HG02759 (cell line): ENCODE measurements around the gene FAM181A.
A peak's percentile ranks its signal among the peaks of the same experiment; 100 is the strongest.

Experiments used
- ATAC-seq: cut with Tn5 transposase; IDR thresholded peaks from one replicate; pipeline ENCODE4 v1.9.1; 2021; ENCODE audit warnings: mild to moderate bottlenecking, moderate library complexity; ENCODE audit not compliant: unreplicated experiment

The FAM181A gene

GRCh38 chr14:93947282-93947681 is 20.1 kb downstream of the FAM181A start:
- ATAC-seq: no peak

DNA sequence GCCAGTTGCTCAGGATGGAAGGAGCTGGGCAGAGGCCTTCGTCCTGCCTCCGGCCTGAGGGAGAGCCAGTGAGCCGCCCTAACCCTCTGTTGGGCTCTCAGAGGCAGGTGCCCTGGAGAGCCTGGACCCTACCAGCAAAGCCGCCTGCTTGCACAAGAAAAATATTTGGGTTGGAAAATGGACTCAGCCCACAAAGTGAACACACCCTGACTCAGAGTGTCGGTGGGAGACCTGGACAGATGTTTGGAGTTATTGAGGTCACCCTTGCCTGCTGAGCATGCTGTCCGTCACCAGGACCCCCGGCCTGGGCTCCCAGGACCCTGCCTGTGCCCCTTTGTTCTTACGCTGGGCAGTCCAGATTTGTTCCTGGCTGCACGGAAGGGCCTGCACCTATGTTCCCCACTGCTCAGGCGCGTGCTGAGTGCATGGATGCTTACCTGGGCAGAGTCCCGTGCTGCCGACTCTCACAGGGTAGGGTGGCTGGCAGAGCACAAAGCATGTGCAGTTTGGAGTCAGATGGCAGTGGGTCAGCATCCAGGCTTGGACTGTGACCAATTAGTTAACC is 22.4 kb downstream of the FAM181A start:
- ATAC-seq: no peak

DNA sequence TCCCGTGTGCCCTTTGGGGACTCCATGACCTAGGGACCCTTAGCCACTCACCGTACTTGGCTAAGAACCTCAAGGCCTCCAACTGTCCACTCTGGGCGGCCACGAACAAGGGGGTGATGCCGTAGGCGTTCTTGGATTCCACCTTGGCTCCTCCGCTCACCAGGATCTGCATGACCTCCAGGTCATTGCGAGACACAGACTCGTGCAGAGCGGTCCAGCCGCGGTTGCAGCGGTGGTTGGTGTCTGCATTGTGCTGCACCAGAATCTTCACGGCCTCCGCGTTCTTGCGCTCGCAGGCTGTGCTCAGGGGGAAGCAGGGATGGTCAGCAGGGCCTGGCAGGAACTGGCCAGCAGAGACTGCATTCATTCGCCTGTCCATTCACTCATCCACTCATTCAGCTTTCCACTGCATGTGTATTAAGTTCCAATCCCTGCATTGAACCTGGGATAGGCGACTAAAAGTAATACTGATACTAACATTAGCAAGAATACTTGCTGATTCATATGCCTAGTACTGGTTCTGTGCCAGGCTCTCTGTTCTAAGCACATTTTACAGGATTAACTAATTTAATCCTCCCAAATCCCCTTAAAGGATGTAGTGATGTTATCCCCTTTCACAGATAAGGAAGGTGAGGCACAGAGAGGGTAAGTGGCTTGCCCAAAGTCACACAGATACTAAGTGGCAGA is 23.9 kb downstream of the FAM181A start:
- no peak for ATAC-seq

- ATAC-seq: no peak
Measured at GRCh38 chr14:93951635-93952540, 24.7 kb downstream of the FAM181A start.

- ATAC-seq: no peak
Measured at GRCh38 chr14:93952829-93953228, 25.7 kb downstream of the FAM181A start.

DNA sequence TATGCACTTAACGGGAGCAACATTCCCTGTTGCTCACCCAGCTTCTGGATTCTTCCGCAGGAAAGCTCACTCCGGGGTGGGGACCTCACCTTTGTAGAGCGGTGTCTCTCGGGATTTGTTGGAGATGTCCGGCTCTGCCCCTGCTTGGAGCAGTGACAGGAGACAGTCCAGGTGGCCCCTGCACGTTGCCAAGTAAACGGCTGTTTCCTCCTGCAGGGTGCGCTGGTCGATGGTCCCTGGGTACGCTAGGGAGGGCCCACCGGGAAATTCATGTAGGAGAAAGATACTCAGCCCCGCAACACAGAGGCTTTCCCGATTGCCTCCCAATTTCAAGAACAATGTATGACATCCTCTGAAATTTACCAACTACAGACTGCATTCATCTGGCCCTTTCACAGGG is 26.1 kb downstream of the FAM181A start:
- no peak for ATAC-seq

DNA sequence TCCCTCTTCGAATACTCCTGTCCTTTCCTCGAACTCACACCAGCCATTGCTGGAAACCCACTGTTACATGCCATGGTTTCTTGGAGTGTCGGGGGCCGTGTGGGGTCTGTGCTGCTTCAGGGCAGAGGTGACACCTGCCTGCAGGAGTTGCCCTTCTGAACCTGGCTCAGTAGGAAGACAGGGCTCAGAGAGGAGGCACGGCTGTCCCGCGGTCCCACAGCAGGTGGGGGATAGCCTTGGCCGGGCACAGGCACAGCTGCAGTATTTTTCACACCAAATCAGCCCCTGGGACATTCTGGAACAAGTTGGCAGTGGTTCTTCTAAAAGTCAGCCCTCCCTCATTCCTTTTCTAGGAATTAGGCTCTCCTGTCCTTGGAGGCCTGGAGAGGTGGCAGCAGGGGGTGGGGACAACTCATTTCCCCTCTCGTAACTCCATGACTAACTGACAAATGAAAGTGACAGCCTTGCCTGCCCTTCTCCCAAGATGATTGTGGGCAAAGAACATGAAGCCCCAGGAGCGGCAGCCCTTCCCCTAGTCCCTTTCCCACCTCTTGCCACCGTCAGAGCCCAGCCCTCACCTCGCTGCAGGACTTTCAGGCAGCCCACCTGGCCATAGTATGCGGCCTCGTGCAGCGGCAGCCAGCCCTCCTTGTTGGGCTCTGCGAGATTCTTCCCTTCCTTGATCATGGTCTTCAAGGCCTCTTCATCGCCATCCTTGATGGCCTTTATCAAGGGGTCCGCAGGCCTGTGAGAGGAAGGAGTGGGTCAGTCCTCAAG is 26.8 kb downstream of the FAM181A start:
- no peak for ATAC-seq

DNA sequence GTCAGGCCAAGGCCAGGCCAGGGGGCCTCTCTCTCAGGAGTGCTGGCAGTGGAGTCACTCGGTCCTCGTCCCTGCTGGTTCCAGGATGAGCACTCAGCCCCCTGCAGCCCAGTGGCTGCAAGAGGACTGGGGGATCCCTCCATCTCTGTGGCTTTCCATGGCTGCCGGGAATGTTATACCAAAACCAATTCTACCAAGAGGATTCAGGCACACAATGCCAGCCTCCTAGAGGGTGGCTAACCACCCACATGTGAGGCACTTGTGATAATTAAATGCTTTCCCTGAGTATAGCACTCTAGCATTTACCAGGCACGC is 27.3 kb downstream of the FAM181A start:
- ATAC-seq: no peak

- ATAC-seq: peak; percentile 31
Measured at GRCh38 chr14:93954900-93955849, 28.0 kb downstream of the FAM181A start.

- ATAC-seq: no peak
Measured at GRCh38 chr14:93955850-93956481, 28.8 kb downstream of the FAM181A start.

DNA sequence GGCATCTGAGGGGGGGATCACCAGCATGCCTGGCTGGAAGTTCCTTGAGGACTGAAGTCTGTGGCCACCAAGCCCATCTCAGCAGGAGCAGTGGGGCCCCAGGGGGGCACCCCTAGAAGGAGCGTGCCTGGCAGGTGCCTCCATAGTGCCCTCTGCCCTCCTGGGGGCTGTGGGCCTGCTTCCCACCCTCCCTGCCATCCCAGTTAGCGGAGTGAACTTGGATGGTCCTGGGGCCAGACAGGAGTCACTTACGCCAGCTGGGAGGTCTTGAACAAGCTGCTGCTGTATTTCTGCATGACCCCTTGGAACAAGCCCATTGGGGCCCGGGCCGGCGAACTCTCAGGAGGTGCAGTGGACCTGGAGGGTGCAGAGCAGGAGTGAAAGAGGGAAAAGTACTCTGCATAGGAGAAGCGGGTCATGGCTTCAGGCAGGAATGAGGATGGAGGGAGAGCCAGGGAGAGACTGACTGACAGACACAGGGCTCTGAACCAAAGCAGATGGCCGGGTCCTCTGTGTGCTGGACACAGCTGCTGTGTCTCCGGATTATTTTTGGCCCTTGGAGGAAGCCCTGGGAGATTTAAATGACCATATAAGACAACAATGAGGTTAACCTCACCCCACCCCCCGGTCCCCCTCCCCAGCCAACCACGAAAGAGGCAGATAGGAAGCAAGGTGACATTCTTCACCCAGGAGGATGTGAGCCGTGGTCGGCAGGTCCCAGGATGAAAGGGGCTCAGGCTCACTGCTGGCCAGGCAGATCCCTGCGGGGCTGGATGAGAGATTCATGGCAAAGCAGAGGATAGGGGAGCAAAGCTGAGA is 29.6 kb downstream of the FAM181A start:
- ATAC-seq: no peak

- no peak for ATAC-seq
Measured at GRCh38 chr14:93957333-93957710, 30.2 kb downstream of the FAM181A start.

GRCh38 chr14:93957751-93958566 is 30.8 kb downstream of the FAM181A start:
- no peak for ATAC-seq

DNA sequence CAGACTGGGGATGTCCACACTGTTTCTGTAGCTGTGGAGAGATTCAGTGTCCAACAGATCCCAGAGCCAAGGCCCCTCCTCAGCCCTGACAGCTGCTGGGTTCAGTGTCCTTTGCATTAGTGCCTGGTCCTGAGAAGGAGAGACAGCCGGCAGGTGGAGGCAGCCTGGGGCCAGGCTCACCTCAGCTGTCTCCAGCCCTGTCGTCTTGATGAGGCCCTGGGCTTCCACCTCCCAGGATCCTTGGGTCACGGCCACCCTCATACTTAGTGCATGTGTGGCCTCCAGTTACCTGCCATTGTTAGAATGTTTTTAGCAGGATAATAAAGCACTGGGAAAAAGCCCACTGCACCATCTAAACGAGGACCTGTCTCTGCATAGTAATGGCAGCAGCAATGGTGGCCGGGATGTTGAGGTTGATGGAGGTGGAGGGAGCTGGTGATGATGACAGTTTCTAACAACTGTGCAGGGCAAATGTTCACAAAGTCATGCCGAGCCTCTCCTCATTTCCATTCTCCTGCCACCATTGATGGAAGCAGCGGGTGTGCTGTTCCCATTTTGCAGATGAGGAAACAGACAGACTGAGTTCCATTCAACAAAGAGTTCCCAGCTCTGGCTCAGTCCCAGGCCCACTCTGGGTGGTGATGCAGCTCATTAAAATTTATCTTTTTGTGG is 31.6 kb downstream of the FAM181A start:
- ATAC-seq: no peak

DNA sequence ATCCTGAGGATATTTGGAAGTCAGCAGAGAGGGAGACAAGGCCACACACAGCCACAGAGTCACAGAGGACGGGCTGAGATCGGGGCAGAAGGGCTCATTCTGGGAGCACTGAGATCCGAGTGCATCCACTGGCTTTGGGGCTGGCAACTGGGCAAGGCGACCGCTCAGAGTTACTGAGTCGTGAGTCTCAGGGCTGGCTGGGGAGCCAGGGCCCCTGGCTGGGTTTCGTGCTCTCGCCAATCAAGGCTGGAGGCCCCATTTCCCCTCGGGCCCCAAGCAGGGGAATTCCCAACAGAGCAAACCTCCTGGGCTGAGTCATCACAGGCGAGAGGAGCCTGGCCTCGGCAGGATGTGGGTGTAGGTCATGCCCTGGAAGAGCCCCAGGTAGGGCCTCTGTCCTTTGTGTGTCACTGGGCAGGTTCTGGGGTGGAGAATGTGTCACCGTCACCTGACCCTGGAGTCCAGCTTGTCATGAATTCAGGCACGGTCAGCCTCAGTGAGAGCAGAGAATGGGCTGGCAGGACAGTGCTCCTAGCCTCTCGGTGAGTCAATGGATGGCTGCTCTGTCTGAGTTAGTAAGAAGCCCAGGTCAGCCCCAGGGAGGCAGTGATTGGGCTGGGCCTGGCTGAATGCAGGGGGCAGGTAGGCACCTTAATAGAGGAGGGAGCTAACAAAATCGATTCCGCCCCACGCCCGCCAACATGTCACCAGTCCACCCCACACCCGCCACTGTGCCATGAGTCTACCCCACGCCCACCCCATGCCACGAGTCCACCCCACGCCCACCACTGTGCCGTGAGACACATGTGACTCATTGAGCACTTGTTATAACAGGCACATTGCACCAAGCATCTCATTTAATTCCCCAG is 32.3 kb downstream of the FAM181A start:
- ATAC-seq: peak; percentile 74

- ATAC-seq: no peak
Measured at GRCh38 chr14:93960108-93960475, 32.9 kb downstream of the FAM181A start.
